GM23248 (cell line): ENCODE results near the gene DMKN.

Source experiments
- EZH2 ChIP-seq: fragments of 200-600 bp; sonication (generic); IDR thresholded peaks from 2 replicates; pipeline ENCODE4 v1.6.1; 2018; ENCODE audit warnings: antibody characterized with exemption, mild to moderate bottlenecking; ENCODE audit not compliant: insufficient read depth, poor library complexity, severe bottlenecking
- EZH2phosphoT487 ChIP-seq: fragments of 200-600 bp; sonication (generic); IDR thresholded peaks from 2 replicates; pipeline ENCODE4 v1.6.1; 2018; ENCODE audit warnings: antibody characterized with exemption, moderate library complexity, mild to moderate bottlenecking, low read depth; ENCODE audit not compliant: insufficient read depth

DNA sequence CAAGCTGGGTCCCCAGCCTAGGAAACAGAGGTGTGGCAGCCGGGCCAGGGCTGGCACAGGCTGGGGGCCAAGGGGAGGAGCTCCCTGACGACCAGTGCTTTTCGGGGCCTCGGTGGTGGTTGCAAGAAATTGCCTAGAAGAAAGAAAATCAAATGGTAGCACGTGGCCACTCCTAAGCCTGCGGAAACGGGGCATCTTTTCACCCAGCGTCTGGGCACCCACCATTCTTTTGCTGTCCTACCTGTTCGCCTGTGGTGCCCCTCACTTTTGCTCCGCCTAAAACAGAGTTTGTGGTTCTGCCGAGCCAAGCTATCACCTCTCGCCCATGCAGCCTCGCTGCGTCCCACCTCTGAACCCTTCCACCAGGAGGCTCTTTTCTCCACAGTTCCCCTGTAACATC is 16.0 kb downstream of the DMKN start:
- TF ChIP-seq EZH2phosphoT487 (no peak), EZH2 (no peak)
